ELF-1 (cell line): ENCODE data around the gene NKD2.

ENCODE experiments used
- DNase-seq: peaks from one replicate; pipeline ENCODE4 v3.0.0-alpha.2; 2016; ENCODE audit warnings: low read depth, low spot score

NKD2 gene

GRCh38 chr5:1029945-1030625 lies 21.5 kb downstream of the NKD2 start:
- DNase-seq: no peak

- no peak for DNase-seq
Observed at GRCh38 chr5:1030801-1031271, 22.2 kb downstream of the NKD2 start.

- DNase-seq: no peak
Observed at GRCh38 chr5:1031306-1031959, 22.8 kb downstream of the NKD2 start.

GRCh38 chr5:1032011-1032410 lies 23.4 kb downstream of the NKD2 start:
- no peak for DNase-seq

GRCh38 chr5:1032551-1033027 lies 24.0 kb downstream of the NKD2 start:
- no peak for DNase-seq

GRCh38 chr5:1033178-1033577 lies 24.6 kb downstream of the NKD2 start:
- DNase-seq: no peak

GRCh38 chr5:1033606-1034420 lies 25.2 kb downstream of the NKD2 start:
- DNase-seq: no peak

- DNase-seq: no peak
Observed at GRCh38 chr5:1034421-1034905, 25.9 kb downstream of the NKD2 start.

GRCh38 chr5:1034986-1035385 lies 26.4 kb downstream of the NKD2 start:
- no peak for DNase-seq

- DNase-seq: no peak
Observed at GRCh38 chr5:1035421-1036405, 27.1 kb downstream of the NKD2 start.

GRCh38 chr5:1036504-1037122 lies 28.0 kb downstream of the NKD2 start:
- DNase-seq: no peak

- no peak for DNase-seq
Observed at GRCh38 chr5:1037123-1037670, 28.6 kb downstream of the NKD2 start.

- no peak for DNase-seq
Observed at GRCh38 chr5:1037671-1038416, 29.2 kb downstream of the NKD2 start.

- DNase-seq: no peak
Observed at GRCh38 chr5:1038417-1039209, 30.0 kb downstream of the NKD2 start.

GRCh38 chr5:1039210-1039548 lies 30.6 kb downstream of the NKD2 start:
- DNase-seq: no peak

GRCh38 chr5:1039706-1040260 lies 31.2 kb downstream of the NKD2 start:
- no peak for DNase-seq

- DNase-seq: no peak
Observed at GRCh38 chr5:1040571-1040970, 32.0 kb downstream of the NKD2 start.
